ENCODE data around the gene WDFY1.
A peak's percentile ranks its signal among the peaks of the same experiment; 100 is the strongest.
"Not testable (repeated sequence)": the region's sequence is repeated elsewhere in the genome, so short reads cannot be mapped to it uniquely, and the experiment has no call there.

WDFY1 gene

GRCh38 chr2:223896833-223897311 lies 48.3 kb downstream of the WDFY1 start:
- no peak for DNase-seq (ENCODE audit: low spot score)

- no peak for DNase-seq (ENCODE audit: low spot score)
Measured at GRCh38 chr2:223894968-223895367, 50.2 kb downstream of the WDFY1 start.

- no peak for DNase-seq (ENCODE audit: low spot score)
Measured at GRCh38 chr2:223894009-223894408, 51.1 kb downstream of the WDFY1 start.

GRCh38 chr2:223890721-223891120 lies 54.4 kb downstream of the WDFY1 start:
- no peak for DNase-seq (ENCODE audit: low spot score)

DNA sequence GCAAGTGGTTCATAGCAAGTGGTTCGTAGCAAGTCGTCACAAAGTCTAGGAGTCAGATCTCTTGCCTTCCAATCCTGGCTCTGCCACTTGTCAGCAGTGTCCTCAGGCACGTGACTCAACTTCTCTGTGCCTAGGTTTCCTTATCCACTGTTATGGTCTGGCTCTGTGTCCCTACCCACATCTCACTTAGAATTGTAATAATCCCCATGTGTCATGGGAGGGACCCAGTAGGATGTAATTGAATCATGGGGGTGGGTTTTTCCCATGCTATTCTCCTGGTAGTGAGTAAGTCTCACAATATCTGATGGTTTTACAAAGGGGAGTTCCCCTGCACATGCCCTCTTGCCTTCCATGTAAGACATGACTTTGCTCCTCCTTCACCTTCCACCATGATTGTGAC lies 55.9 kb downstream of the WDFY1 start:
- DNase-seq (ENCODE audit: low spot score), result no peak

DNA sequence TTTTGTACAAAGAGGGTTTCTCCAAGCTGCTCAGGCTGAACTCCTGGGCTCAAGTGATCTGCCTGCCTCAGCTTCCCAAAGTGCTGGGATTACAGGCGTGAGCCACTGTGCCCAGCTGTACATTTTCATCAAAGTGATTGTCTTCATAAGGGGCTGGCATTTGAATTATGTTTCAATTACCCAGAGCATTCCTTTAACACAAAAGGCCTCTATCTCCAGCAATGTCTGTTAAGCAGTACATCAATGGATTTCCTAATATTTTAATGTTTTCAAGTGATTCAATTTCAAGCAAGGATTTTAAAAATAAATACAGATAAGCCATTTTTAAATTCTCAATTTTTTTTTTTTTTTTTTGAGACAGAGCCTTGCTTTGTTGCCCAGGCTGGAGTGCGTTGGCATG lies 56.9 kb downstream of the WDFY1 start:
- no peak for DNase-seq (ENCODE audit: low spot score)

DNA sequence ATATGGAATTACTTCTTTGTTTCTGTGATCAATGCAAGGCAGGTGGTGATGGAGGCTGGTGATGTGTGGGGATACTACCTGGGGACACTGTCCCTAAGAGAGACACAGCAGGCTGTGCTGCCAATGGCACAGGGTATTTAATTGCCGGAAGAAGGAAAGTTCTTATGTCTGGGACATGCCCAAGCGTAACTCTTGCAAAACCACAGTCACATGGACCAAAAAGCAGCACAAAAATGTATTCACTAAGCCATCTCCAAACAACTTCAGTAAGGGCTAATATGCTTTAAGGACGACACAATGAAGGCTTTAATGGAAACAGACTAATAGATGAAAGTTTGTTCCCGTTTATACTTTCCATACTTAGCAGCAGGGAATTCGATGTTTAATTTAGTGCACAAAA lies 58.0 kb downstream of the WDFY1 start:
- DNase-seq (ENCODE audit: low spot score), result no peak

- no peak for DNase-seq (ENCODE audit: low spot score)
Measured at GRCh38 chr2:223886726-223887125, 58.4 kb downstream of the WDFY1 start.

GRCh38 chr2:223884399-223884798 lies 60.7 kb downstream of the WDFY1 start:
- peak; percentile 17 for DNase-seq (ENCODE audit: low spot score)

DNA sequence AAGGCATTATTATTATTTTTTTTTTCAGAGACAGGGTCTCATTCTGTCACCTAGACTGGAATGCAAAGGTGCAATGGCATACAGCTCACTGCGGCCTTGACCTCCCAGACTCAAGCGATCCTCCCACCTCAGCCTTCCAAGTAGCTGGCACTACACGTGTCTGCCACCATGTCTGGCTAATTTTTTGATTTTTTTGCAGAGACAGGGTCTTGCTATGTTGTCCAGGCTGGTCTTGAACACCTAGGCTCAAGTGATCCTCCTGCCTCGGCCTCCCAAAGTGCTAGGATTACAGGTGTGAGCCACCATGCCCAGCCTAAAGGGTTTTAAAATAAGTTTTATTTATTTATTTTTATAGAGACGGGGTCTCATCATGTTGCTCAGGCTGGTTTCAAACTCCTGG lies 62.4 kb downstream of the WDFY1 start:
- no peak for DNase-seq (ENCODE audit: low spot score)

DNA sequence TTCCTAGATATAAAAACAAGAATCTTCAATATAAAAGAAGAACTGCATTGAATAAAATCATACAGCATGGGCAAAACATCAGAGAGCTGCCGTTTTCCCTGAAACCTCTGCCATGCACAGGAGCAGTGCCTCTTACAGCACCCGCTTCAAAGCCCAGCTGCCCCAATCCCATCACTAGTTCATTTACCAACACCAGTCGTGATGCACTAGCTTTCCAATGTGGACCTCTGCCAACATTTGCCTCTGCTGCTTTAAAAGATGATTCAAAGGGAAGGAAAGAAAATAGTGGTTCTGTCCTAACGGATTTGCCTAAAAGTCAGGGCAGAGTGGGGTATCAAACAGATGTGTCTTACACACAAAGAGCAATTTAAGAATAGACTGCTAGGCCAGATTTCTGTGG lies 64.3 kb downstream of the WDFY1 start:
- no peak for DNase-seq (ENCODE audit: low spot score)

GRCh38 chr2:223877721-223878410 lies 67.3 kb downstream of the WDFY1 start:
- DNase-seq (ENCODE audit: low spot score), result no peak

- DNase-seq (ENCODE audit: low spot score), result no peak
Measured at GRCh38 chr2:223873672-223874071, 71.5 kb downstream of the WDFY1 start.

DNA sequence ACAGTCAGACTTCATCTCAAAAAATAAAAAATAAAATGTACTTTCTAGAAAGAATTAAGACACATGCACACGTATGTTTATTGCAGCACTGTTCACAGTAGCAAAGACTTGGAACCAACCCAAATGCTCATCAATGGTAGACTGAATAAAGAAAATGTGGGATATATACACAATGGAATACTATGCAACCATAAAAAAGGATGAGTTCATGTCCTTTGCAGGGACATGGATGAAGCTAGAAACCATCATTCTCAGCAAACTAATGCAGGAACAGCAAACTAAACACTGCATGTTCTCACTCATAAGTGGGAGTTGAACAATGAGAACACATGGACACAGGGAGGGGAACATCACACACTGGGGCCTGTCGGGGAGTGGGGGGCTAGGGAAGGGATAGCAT lies 72.4 kb downstream of the WDFY1 start:
- not testable (repeated sequence) for DNase-seq (ENCODE audit: low spot score)

GRCh38 chr2:223871661-223872060 lies 73.5 kb downstream of the WDFY1 start:
- DNase-seq (ENCODE audit: low spot score), result not testable (repeated sequence)

- no peak for DNase-seq (ENCODE audit: low spot score)
Measured at GRCh38 chr2:223870840-223871611, 74.1 kb downstream of the WDFY1 start.

GRCh38 chr2:223868005-223868404 lies 77.1 kb downstream of the WDFY1 start:
- no peak for DNase-seq (ENCODE audit: low spot score)

DNA sequence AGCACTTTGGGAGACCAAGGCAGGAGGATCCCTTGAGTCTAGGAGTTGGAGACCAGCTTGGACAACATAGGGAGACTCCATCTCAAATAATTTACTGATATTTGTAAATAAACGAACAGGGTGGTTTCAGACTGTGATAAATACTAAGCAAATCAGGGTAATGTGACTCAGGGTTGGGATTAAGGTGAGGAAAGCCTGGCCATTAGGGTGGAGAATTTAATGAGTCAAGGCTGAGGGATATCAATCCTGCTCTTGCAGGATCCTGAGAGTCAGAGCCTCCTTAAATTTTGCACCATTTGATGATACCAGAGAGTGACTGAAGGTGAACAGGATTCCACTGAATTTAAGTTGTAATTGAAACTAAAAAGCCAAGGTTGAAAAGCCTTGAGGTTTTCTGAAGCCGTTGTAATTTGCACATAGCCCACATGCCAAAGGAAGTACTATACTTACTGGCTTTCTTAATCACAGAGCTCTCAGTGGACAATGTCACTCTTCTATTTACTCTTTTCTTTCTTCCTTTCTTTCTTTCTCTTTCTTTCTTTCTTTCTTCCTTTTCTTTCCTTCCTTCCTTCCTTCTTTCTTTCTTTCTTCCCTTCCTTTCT lies 79.1 kb downstream of the WDFY1 start:
- DNase-seq (ENCODE audit: low spot score), result no peak

GRCh38 chr2:223865124-223865523 lies 80.0 kb downstream of the WDFY1 start:
- no peak for DNase-seq (ENCODE audit: low spot score)

GRCh38 chr2:223863491-223863890 lies 81.6 kb downstream of the WDFY1 start:
- DNase-seq (ENCODE audit: low spot score), result no peak

- peak; percentile 48 for DNase-seq (ENCODE audit: low spot score)
Measured at GRCh38 chr2:223860809-223861738, 84.1 kb downstream of the WDFY1 start.

GRCh38 chr2:223859070-223859469 lies 86.1 kb downstream of the WDFY1 start:
- no peak for DNase-seq (ENCODE audit: low spot score)
